Measurements from ENCODE around the gene PALD1.

DNA sequence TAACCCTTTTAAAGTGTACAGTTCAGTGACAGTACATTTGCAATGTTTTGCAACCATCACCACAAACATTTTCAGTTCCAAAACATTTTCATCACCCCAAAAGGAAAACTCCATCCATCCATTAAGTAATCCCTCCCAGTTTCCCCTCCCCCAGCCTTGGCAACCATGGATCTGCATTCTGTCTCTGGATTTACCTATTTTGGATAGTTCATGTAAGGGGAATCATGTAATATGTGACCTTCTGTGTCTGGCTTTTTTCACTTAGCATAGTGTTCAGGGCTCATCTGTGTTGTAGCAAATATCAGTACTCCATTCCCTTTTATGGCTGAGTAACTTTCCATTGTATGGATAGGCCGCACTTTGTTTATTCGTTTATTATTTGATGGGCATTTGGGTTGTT is 13.0 kb downstream of the PALD1 start:
- TF ChIP-seq, protein P1, sequence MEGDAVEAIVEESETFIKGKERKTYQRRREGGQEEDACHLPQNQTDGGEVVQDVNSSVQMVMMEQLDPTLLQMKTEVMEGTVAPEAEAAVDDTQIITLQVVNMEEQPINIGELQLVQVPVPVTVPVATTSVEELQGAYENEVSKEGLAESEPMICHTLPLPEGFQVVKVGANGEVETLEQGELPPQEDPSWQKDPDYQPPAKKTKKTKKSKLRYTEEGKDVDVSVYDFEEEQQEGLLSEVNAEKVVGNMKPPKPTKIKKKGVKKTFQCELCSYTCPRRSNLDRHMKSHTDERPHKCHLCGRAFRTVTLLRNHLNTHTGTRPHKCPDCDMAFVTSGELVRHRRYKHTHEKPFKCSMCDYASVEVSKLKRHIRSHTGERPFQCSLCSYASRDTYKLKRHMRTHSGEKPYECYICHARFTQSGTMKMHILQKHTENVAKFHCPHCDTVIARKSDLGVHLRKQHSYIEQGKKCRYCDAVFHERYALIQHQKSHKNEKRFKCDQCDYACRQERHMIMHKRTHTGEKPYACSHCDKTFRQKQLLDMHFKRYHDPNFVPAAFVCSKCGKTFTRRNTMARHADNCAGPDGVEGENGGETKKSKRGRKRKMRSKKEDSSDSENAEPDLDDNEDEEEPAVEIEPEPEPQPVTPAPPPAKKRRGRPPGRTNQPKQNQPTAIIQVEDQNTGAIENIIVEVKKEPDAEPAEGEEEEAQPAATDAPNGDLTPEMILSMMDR (conservative IDR thresholded peaks at IDR 0.05; ENCODE audit: low read depth in 2 of 2), result no peak
- no peak for TF ChIP-seq CREB1 (CRISPR knock-in tag; IDR thresholded peaks at IDR 0.05; ENCODE audit: low read depth)
- TF ChIP-seq POLR2AphosphoS5 (IDR thresholded peaks at IDR 0.05; ENCODE audit: low read depth), result no peak
